HL-60 (cell line): ENCODE data around the gene XCR1.

Experiments
- CTCF ChIP-seq: IDR thresholded peaks from one replicate; pipeline ENCODE4 v1.5.1; 2011; ENCODE audit warnings: low read length, control low read depth, inconsistent platforms; ENCODE audit not compliant: insufficient read depth
- REST ChIP-seq: IDR thresholded peaks from 2 replicates; pipeline ENCODE4 v1.6.1; 2012; ENCODE audit warnings: low read depth; ENCODE audit not compliant: insufficient replicate concordance

GRCh38 chr3:46070595-46071093, 43.4 kb upstream of the XCR1 start:
- TF ChIP-seq CTCF (no peak), REST (no peak)
